K562 (cell line): ENCODE data around the gene GPT2. TPM values are rescaled to one million over a fixed set of nuclear protein-coding genes. Genes with fewer than 3 reads are reported as not detected.

Experiments
- BRD4 ChIP-seq: fragments of 200-600 bp; sonication (generic); IDR thresholded peaks from 2 replicates; pipeline ENCODE4 v1.6.1; 2017; ENCODE audit warnings: inconsistent platforms
- CAMTA2 ChIP-seq: fragments of 250-450 bp; sonication (Bioruptor Pico); conservative IDR thresholded peaks from 2 replicates; pipeline ENCODE4 v1.5.1; 2022
- CGGBP1 ChIP-seq: fragments of 250-450 bp; sonication (Bioruptor Pico); IDR thresholded peaks from 2 replicates; pipeline ENCODE4 v1.9.0; 2021; ENCODE audit warnings: mild to moderate bottlenecking
- E2F5 ChIP-seq: sonication (generic); formaldehyde crosslinking; IDR thresholded peaks from 2 replicates; pipeline ENCODE4 v1.8.0; 2022; ENCODE audit warnings: mild to moderate bottlenecking, missing genetic modification reagents
- EHMT2 ChIP-seq: fragments of 450-650 bp; IDR thresholded peaks from 2 replicates; pipeline ENCODE4 v1.6.1; 2018; ENCODE audit warnings: antibody characterized with exemption
- FOXA3 ChIP-seq, 2 experiments: fragments of 450-650 bp in 1 of 2; sonication (generic) in 1 of 2; formaldehyde crosslinking; IDR thresholded peaks in 1 of 2; conservative IDR thresholded peaks in 1 of 2; 2 replicates each; pipeline versions ENCODE4 v1.4.0 to v1.8.0; 2020 to 2022; ENCODE audit warnings: mild to moderate bottlenecking in 2 of 2, missing genetic modification reagents in 1 of 2
- KLF6 ChIP-seq: fragments of 250-450 bp; sonication (Bioruptor Pico); IDR thresholded peaks from 2 replicates; pipeline ENCODE4 v1.4.0; 2020; ENCODE audit warnings: mild to moderate bottlenecking, moderate library complexity, borderline replicate concordance
- LARP7 ChIP-seq: fragments of 450-650 bp; IDR thresholded peaks from 2 replicates; pipeline ENCODE4 v1.6.1; 2016
- MGA ChIP-seq: fragments of 450-650 bp; IDR thresholded peaks from 2 replicates; pipeline ENCODE4 v1.6.1; 2016; ENCODE audit warnings: mild to moderate bottlenecking, moderate library complexity
- NR4A1 ChIP-seq, 2 experiments: fragments of 250-450 bp in 1 of 2; fragments of 450-650 bp in 1 of 2; sonication (Bioruptor Pico) in 1 of 2; IDR thresholded peaks; 2 replicates each; pipeline versions ENCODE4 v1.4.0 to v1.6.1; 2016 to 2020; ENCODE audit warnings: mild to moderate bottlenecking in 2 of 2, missing compliant biosample characterization in 1 of 2, missing genetic modification characterization in 1 of 2, moderate library complexity in 1 of 2
- PKNOX1 ChIP-seq: fragments of 450-650 bp; IDR thresholded peaks from 2 replicates; pipeline ENCODE4 v1.6.1; 2016
- SMARCA4 ChIP-seq: fragments of 450-650 bp; IDR thresholded peaks from 2 replicates; pipeline ENCODE4 v1.6.1; 2016
- ZNF134 ChIP-seq: fragments of 250-450 bp; sonication (Bioruptor Pico); conservative IDR thresholded peaks from 2 replicates; pipeline ENCODE4 v1.4.0; 2020
- ZNF583 ChIP-seq: fragments of 250-450 bp; sonication (Bioruptor Pico); IDR thresholded peaks from 2 replicates; pipeline ENCODE4 v1.4.0; 2020
- ZNF699 ChIP-seq: fragments of 250-450 bp; sonication (Bioruptor Pico); IDR thresholded peaks from 2 replicates; pipeline ENCODE4 v1.8.0; 2021; ENCODE audit warnings: mild to moderate bottlenecking, moderate library complexity; ENCODE audit not compliant: insufficient replicate concordance
- ZNF766 ChIP-seq: fragments of 200-800 bp; sonication (Bioruptor generic); conservative IDR thresholded peaks from 2 replicates; pipeline ENCODE4 v1.6.1; 2016; ENCODE audit warnings: missing genetic modification characterization, missing compliant biosample characterization
- ZSCAN32 ChIP-seq: fragments of 450-650 bp; formaldehyde crosslinking; IDR thresholded peaks from 2 replicates; pipeline ENCODE4 v1.4.0; 2020; ENCODE audit warnings: mild to moderate bottlenecking, moderate library complexity
- polyA plus RNA-seq, 8 experiments: library from polyadenylated mRNA; depleted of rRNA in 4 of 8; stranded (reverse) in 5 of 8; unstranded in 3 of 8; fragments of >200 nt; fragmentation: Nextera tagmentation in 2 of 8; fragmentation: Illumina TruSeq in 1 of 8; extraction: Ambion mirVana in 2 of 8; extraction: Trizol in 1 of 8; gene quantifications; 2 replicates each; pipeline versions ENCODE4 v1.2.1 to v1.2.3, GENCODE V29; 2011 to 2014; ENCODE audit warnings: inconsistent platforms in 1 of 8, missing spikeins in 1 of 8
- total RNA-seq, 7 experiments: library from RNA; depleted of rRNA in 6 of 7; stranded (reverse); fragments of >200 nt in 6 of 7; fragmentation: Illumina TruSeq in 2 of 7; extraction: Trizol in 2 of 7; gene quantifications; 2 replicates each; pipeline versions ENCODE4 v1.2.1 to v1.2.3, GENCODE V29; 2011 to 2021; ENCODE audit warnings: low replicate concordance in 1 of 7

GPT2 gene
- total and polyA plus RNA-seq, 9 of the 15 experiments (the other 6 are each of a cell fraction or from before 2014, with no cell fraction given): 0.79 to 14.4 (median 5.8) TPM

GRCh38 chr16:46973996-46974324 is 89.8 kb downstream of the GPT2 start (continued):
- no peak for TF ChIP-seq KLF6
- no peak for TF ChIP-seq CGGBP1 (CRISPR knock-in tag)
- TF ChIP-seq ZSCAN32: 0 out of 2 replicates have a peak, but pooled peaks have one; percentile 8
- TF ChIP-seq E2F5 (CRISPR knock-in tag): no peak
- TF ChIP-seq ZNF134 (CRISPR knock-in tag): no peak
- TF ChIP-seq BRD4: 0 out of 2 replicates have a peak, but pooled peaks have one; percentile 12
- TF ChIP-seq ZNF699: no peak
- TF ChIP-seq ZNF583: no peak; the same call in 1 of the 2 replicates
- TF ChIP-seq MGA: peak; percentile 69
- TF ChIP-seq LARP7: no peak
- TF ChIP-seq CAMTA2 (CRISPR knock-in tag): no peak
- TF ChIP-seq EHMT2: no peak
- TF ChIP-seq FOXA3 (CRISPR knock-in tag; conservative IDR thresholded peaks at IDR 0.05 in 1 of 2, IDR thresholded peaks at IDR 0.05 in 1 of 2): no peak
- TF ChIP-seq SMARCA4: no peak
- 0 out of 2 replicates have a peak, but pooled peaks have one; percentile 6 for TF ChIP-seq ZNF766
- TF ChIP-seq NR4A1 (CRISPR knock-in tag; IDR thresholded peaks at IDR 0.05): no peak
- 0 out of 2 replicates have a peak, but pooled peaks have one; percentile 15 for TF ChIP-seq NR4A1 (tag; IDR thresholded peaks at IDR 0.05)
- TF ChIP-seq PKNOX1: no peak
